Naive B cell (primary cell): ENCODE data around the gene VAT1. TPM values are rescaled to one million over a fixed set of nuclear protein-coding genes. Genes with fewer than 3 reads are reported as not detected.
A peak's percentile ranks its signal among the peaks of the same experiment; 100 is the strongest.
"Not testable (repeated sequence)": the region's sequence is repeated elsewhere in the genome, so short reads cannot be mapped to it uniquely, and the experiment has no call there.

Source experiments
- ATAC-seq, 2 donors: fragments of 150-1000 bp; cut with Tn5 transposase; 2 replicates each; pipeline ENCODE4 v1.10.0; 2021; ENCODE audit warnings: low read depth in 2 of 2, mild to moderate bottlenecking in 2 of 2, moderate library complexity in 2 of 2
- DNase-seq: peaks from one replicate; pipeline ENCODE4 v3.0.0; 2022
- H3K27ac Mint-ChIP-seq, 6 donors: one replicate each; pipeline ENCODE4 v1.8.0; 2020 to 2022; ENCODE audit warnings: mild to moderate bottlenecking in 6 of 6, mixed read lengths in 6 of 6, moderate library complexity in 5 of 6, inconsistent platforms in 2 of 6
- H3K27me3 Mint-ChIP-seq, 3 donors: one replicate each; pipeline ENCODE4 v1.8.0; 2021 to 2022; ENCODE audit warnings: mixed read lengths in 3 of 3, mild to moderate bottlenecking in 1 of 3
- H3K36me3 Mint-ChIP-seq, 2 donors: one replicate each; pipeline ENCODE4 v1.8.0; 2020 to 2022; ENCODE audit warnings: mixed read lengths in 2 of 2, inconsistent platforms in 1 of 2, mild to moderate bottlenecking in 1 of 2
- H3K4me1 Mint-ChIP-seq, 3 donors: one replicate each; pipeline ENCODE4 v1.8.0; 2020 to 2022; ENCODE audit warnings: mixed read lengths in 3 of 3, inconsistent platforms in 1 of 3, mild to moderate bottlenecking in 1 of 3, moderate library complexity in 1 of 3
- H3K4me3 Mint-ChIP-seq, 8 donors: one replicate each; pipeline ENCODE4 v1.8.0; 2020 to 2022; ENCODE audit warnings: mild to moderate bottlenecking in 8 of 8, mixed read lengths in 8 of 8, moderate library complexity in 8 of 8, inconsistent platforms in 2 of 8
- H3K9me3 Mint-ChIP-seq, 7 donors: one replicate each; pipeline ENCODE4 v1.8.0; 2020 to 2022; ENCODE audit warnings: mixed read lengths in 7 of 7, mild to moderate bottlenecking in 5 of 7, inconsistent platforms in 2 of 7, moderate library complexity in 1 of 7
- polyA plus RNA-seq, 6 donors: library from polyadenylated mRNA; unstranded; fragments of 300-500 nt; fragmentation: Illumina TruSeq; gene quantifications; one replicate each; pipeline ENCODE4 v1.2.3, GENCODE V29; 2021; ENCODE audit warnings: low read depth in 6 of 6

VAT1 gene
- polyA plus RNA-seq, 6 donors from 2014 or later = 63.2 to 76.5 (median 74.6) TPM

GRCh38 chr17:43010667-43011308, 11.4 kb downstream of the VAT1 start:
- Mint-ChIP-seq H3K36me3 (peaks cover 10 to 19% of the 10 kb centered on the region in 2 donors), H3K27ac (peak overlapping the region in 2 of 6 donors; percentile 18 to 60), H3K4me3 (peak overlapping the region in 1 of 8 donors; percentile 64), H3K9me3 (no peaks in the 10 kb centered on the region), H3K27me3 (no peaks in the 10 kb centered on the region), H3K4me1 (peaks cover 17 to 36% (median 19%) of the 10 kb centered on the region in 3 donors)
- no peak for ATAC-seq
- DNase-seq = no peak

DNA sequence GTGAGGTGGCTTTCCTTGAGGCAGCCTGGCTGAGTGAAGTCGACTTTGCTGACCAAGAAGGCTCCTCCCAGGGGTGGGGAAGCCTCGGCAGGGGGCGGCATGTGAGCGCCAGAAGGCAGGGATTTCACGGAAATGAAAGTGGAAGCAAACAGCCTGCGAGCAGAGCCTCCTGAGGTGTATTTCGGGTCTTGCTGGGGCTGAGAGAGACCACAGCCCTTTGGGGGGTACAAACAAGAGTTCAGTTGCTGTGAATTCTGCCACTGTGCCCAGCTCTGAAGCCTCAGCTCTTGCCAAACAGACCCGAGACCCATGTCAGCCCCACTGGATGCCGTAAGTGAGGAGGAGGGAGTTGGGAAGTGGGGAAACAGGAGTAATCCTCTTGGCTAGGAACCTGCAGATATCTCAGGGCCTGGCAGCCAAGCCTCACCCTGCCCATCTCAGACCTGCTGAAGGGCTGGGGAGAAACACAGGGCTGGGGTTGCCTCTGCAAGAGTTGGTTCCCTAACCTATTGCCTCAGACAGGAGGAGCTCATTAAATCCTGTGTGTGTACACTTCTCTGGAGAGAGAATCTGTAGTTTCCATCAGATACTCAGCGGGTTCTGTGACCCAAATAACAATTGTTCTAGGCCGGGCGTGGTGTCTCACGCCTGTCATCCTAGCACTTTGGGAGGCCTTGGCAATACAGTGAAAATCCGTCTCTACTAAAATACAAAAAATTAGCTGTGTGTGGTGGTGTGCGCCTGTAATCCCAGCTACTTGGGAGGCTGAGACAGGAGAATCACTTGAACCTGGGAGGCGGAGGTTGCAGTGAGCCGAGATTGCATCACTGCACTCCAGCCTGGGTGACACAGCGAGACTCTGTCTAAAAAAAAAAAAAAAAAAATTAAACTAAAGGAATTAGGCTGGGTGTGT, 15.3 kb downstream of the VAT1 start, which contains the start of gene IFI35:
Gene IFI35 (plus strand): TSS at position 146 of the 913 bp plus-strand sequence. CDS start 164 bp downstream, at position 310.
- DNase-seq (peak; percentile 86), ATAC-seq (peak; percentile 99 to 100)
- H3K36me3 Mint-ChIP-seq = no peaks in the 10 kb centered on the region
- H3K27ac Mint-ChIP-seq = peak within 1 kb of the TSS; percentile 98 to 99 (median 99)
- H3K4me1 Mint-ChIP-seq = peaks cover 11 to 35% (median 12%) of the 10 kb centered on the region in 3 donors
- peak within 1 kb of the TSS; percentile 97 to 100 (median 99) for H3K4me3 Mint-ChIP-seq
- H3K27me3 Mint-ChIP-seq = no peaks in the 10 kb centered on the region
- H3K9me3 Mint-ChIP-seq = no peaks in the 10 kb centered on the region

DNA sequence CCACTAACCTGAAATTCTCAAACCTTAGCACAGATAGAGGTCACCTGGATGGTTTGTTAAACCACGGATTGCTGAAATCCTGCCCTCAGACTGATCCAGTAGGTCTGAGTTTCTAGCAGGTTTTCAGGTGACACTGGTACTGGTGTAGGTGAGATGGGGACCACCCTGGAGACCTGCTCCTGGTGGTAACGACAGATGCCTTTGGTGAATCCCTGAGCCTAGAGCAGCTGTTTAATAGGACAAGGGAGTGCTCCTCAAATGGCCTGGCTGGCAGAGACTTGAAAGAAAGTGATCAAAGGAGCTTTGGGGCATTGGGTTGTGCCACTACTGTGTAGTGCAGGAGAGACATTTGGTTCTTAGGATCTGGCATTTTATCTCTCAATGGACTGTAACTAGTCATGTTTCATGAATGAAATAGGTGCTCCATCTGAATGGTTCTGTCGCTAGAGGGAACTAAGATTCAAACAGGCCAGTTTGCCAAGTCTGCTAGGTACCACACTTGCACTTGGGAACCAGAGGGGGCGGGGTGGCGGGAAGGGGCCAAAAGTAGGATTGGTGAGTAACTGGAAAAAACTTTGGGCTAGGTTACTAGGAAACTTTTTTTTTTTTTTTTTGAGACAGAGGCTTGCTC, 18.5 kb downstream of the VAT1 start:
- Mint-ChIP-seq H3K27me3 (no peaks in the 10 kb centered on the region), H3K36me3 (no peaks in the 10 kb centered on the region), H3K9me3 (peaks cover 0 to under 1% (median 0%) of the 10 kb centered on the region in 7 donors), H3K4me3 (peak overlapping the region in 1 of 8 donors; percentile 29), H3K27ac (peak overlapping the region in 3 of 6 donors; percentile 38 to 89 (median 56)), H3K4me1 (peaks cover 17 to 40% (median 20%) of the 10 kb centered on the region in 3 donors)
- ATAC-seq = no peak
- DNase-seq = no peak

DNA sequence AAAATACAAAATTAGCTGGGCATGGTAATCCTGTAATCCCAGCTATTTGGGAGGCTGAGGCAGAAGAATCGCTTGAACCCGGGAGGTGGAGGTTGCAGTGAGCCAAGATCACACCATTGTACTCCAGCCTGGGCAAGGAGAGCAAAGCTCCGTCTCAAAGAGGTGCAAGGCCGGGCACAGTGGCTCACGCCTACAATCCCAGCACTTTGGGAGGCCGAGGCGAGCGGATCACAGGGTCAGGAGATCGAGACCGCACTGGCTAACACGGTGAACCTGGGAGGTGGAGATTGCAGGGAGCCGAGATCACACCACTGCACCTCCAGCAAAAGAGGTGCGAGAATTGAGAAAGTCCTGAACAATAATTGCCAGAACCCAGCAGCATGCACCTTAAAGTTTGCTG, 21.3 kb downstream of the VAT1 start:
- not testable (repeated sequence) for H3K9me3 Mint-ChIP-seq, DNase-seq, ATAC-seq, H3K27me3 Mint-ChIP-seq, H3K36me3 Mint-ChIP-seq
- H3K4me3 Mint-ChIP-seq = peak overlapping the region in 1 of 8 donors; percentile 36
- H3K4me1 Mint-ChIP-seq = peaks cover 19 to 36% (median 25%) of the 10 kb centered on the region in 3 donors
- peak overlapping the region in 3 of 6 donors; percentile 41 to 66 (median 61) for H3K27ac Mint-ChIP-seq

DNA sequence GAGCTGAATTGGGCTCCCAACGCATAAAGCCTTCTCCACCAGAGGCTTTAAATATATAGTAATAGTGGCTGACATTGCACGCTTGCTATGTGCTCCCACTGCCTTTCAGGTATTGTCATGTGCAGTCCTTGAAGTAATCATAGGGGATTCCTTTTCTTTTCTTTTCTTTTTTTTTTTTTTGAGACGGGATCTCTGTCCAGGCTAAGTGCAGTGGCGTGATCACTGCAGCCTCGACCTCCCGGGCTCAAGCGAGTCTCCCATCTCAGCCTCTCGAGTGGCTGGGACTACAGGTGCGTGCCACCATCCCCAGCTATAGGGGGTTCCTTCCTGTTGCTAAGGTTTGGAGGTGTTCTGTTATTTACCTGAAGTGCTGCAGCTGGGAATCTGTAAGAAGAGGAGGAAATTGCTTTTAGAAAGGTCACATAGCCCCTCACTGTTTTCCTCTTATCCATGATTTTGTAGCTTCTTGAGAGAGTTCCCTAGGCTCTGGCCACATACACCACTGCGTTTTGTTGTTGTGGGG, 23.1 kb downstream of the VAT1 start:
- H3K4me3 Mint-ChIP-seq = peak overlapping the region; percentile 89 to 98 (median 92)
- peaks cover 29 to 43% (median 37%) of the 10 kb centered on the region in 3 donors for H3K4me1 Mint-ChIP-seq
- H3K9me3 Mint-ChIP-seq = peaks cover 0 to 1% (median 0%) of the 10 kb centered on the region in 7 donors
- peak overlapping the region; percentile 96 to 98 (median 98) for H3K27ac Mint-ChIP-seq
- no peaks in the 10 kb centered on the region for H3K27me3 Mint-ChIP-seq
- no peaks in the 10 kb centered on the region for H3K36me3 Mint-ChIP-seq
- ATAC-seq = no peak
- DNase-seq = no peak

DNA sequence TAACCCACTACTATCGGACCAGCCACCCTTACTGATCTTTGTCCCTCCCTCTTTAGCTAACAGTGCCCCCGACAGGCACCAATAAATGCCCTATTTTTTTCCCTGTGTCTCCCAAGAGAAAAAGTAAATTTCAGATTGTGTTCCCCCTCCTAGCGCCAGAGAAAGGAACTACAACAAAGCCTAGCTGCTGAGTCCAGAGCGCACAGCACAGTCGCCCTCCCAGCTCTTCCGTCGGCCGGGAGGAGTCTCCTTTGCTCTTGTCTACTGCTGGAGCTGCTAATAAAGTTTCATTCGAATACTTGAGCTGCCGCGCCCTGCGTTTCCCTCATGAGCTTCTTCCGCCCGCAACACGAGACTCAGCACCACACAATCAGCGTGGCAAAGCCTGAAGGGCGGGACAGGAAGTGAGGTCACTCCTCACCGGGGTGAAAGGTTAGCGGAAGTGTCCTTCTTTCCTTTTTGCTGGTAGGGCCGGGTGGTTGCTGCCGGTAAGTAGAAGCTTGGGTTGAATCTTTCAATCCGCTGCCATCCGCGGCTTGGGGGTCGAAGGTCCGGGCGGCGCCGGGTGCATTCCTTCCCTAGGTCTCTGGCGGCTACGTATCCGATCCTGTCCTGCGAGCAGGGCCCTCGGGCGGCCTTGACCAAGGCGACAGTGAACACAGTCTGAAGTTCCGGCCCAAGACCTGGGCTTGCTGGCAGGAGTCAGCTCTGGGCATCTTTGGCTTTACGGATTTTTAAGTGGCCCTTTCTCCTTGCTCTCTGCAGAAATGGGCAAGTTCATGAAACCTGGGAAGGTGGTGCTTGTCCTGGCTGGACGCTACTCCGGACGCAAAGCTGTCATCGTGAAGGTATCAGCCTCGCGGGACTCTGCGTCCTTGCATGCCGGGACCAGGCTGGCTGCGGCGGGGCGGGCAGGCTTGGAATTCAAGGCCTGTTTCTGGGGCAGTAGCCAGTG, 23.9 kb downstream of the VAT1 start, which contains the start of gene RPL27:
Gene RPL27 (plus strand): TSS at position 436 of the 955 bp plus-strand sequence. CDS start 332 bp downstream, at position 768.
- no peaks in the 10 kb centered on the region for H3K36me3 Mint-ChIP-seq
- DNase-seq (peak; percentile 97), ATAC-seq (peak; percentile 92 to 93)
- peak within 1 kb of the TSS; percentile 89 to 98 (median 92) for H3K4me3 Mint-ChIP-seq
- peaks cover 29 to 43% (median 37%) of the 10 kb centered on the region in 3 donors for H3K4me1 Mint-ChIP-seq
- peak within 1 kb of the TSS; percentile 96 to 98 (median 98) for H3K27ac Mint-ChIP-seq
- peaks cover 0 to 1% (median 0%) of the 10 kb centered on the region in 7 donors for H3K9me3 Mint-ChIP-seq
- H3K27me3 Mint-ChIP-seq = no peaks in the 10 kb centered on the region

- Mint-ChIP-seq H3K9me3 (peaks cover 0 to 1% (median 0%) of the 10 kb centered on the region in 7 donors), H3K27me3 (no peaks in the 10 kb centered on the region), H3K27ac (peak overlapping the region; percentile 96 to 98 (median 98)), H3K36me3 (no peaks in the 10 kb centered on the region), H3K4me3 (peak overlapping the region; percentile 89 to 98 (median 92)), H3K4me1 (peaks cover 29 to 47% (median 37%) of the 10 kb centered on the region in 3 donors)
- ATAC-seq = no peak
- no peak for DNase-seq
Measured at GRCh38 chr17:42997390-42997983, 24.7 kb downstream of the VAT1 start.

DNA sequence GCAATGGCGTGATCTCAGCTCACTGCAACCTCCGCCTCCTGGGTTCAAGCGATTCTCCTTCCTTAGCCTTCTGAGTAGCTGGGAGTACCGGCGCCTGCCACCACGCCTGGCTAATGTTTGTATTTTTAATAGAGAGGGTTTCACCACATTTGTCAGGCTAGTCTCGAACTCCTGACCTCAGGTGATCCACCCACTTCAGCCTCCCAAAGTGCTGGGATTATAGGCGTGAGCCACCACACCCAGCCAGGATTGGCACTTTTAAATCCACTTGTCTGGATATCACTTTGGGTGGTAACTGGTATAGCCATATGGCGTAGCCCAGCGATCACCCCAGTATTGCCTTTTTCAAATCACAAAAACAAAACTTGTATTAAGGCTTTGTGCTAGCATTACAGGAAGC, 28.3 kb downstream of the VAT1 start:
- Mint-ChIP-seq H3K27ac (peak overlapping the region in 1 of 6 donors; percentile 63), H3K4me1 (peaks cover 26 to 49% (median 42%) of the 10 kb centered on the region in 3 donors), H3K36me3 (peaks cover 0 to 12% of the 10 kb centered on the region in 2 donors)
- DNase-seq, H3K9me3 Mint-ChIP-seq, H3K27me3 Mint-ChIP-seq, ATAC-seq, H3K4me3 Mint-ChIP-seq: not testable (repeated sequence)

DNA sequence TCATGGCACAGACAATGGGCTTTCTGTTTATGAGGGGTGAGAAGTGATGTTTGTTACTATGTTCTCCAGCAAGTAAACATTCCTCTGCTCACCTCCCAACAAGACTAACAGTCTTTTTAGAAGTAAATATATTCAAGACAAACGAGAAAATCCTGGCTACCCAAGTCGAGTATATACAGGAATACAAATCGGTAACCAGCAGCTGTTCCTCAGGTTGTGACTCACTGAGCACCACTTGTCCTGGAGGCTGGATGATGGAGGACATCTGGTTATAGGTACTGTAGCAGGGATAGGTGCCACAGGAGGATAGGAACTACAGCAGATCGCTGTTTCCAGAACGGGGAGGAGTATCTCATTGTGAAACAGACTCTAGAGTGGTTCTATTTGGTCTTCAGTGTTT, 29.3 kb downstream of the VAT1 start:
- no peaks in the 10 kb centered on the region for H3K9me3 Mint-ChIP-seq
- peak overlapping the region in 1 of 6 donors; percentile 11 for H3K27ac Mint-ChIP-seq
- no peaks in the 10 kb centered on the region for H3K27me3 Mint-ChIP-seq
- ATAC-seq (no peak), DNase-seq (no peak)
- H3K4me1 Mint-ChIP-seq = peaks cover 19 to 40% (median 34%) of the 10 kb centered on the region in 3 donors
- peaks cover 0 to 12% of the 10 kb centered on the region in 2 donors for H3K36me3 Mint-ChIP-seq
- H3K4me3 Mint-ChIP-seq = no peak overlapping the region

- H3K4me3 Mint-ChIP-seq = peak overlapping the region in 1 of 8 donors; percentile 5
- peak overlapping the region in 2 of 6 donors; percentile 11 to 69 for H3K27ac Mint-ChIP-seq
- H3K36me3 Mint-ChIP-seq = peaks cover 0 to 12% of the 10 kb centered on the region in 2 donors
- no peaks in the 10 kb centered on the region for H3K27me3 Mint-ChIP-seq
- H3K4me1 Mint-ChIP-seq = peaks cover 17 to 41% (median 28%) of the 10 kb centered on the region in 3 donors
- no peak for DNase-seq
- no peaks in the 10 kb centered on the region for H3K9me3 Mint-ChIP-seq
- no peak for ATAC-seq
Measured at GRCh38 chr17:42991471-42991870, 30.7 kb downstream of the VAT1 start.

DNA sequence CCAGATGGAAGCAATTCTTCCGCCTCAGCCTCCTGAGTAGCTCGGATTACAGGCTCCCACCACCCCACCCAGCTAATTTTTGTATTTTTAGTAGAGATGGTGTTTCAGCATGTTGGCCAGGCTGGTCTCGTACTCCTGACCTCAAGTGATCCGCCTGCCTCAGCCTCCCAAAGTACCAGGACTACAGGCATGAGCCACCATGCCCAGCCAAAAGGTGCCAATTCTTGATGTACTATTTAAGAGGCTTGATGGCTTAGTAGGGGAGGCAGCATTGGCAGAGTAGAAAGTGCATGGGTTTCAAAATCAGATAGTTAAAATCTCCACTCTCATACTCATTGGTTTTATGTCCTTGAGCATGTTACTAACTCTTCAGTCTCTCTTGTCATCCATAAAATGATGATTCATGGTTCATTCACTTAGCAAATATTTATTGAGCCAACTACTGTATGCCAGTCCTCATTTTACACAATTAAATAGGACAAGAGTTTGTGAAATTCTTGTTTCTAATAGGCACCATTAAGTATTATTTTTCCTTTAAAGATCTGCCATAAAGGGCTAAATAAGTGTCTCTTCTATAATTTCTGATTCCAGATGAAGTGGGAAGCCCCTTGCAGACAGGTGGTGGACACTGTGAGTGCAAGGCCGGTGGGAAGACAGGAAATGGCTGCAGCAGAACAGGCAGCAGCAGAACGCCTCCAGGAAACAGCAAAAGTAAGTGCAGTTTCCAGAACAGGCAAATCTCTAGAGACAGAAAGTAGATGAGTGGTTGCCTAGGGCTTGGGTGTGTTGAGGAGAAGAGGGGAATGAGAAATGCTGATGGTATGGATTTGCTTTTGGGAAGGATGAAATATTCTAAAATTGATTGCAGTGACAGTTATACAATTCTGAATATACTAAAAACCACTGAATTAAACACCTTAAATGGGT, 32.2 kb downstream of the VAT1 start:
- peaks cover 0 to 12% of the 10 kb centered on the region in 2 donors for H3K36me3 Mint-ChIP-seq
- no peak for ATAC-seq
- peak overlapping the region in 1 of 8 donors; percentile 39 for H3K4me3 Mint-ChIP-seq
- no peaks in the 10 kb centered on the region for H3K9me3 Mint-ChIP-seq
- DNase-seq = no peak
- peaks cover 20 to 48% (median 34%) of the 10 kb centered on the region in 3 donors for H3K4me1 Mint-ChIP-seq
- peak overlapping the region in 5 of 6 donors; percentile 49 to 96 (median 75) for H3K27ac Mint-ChIP-seq
- no peaks in the 10 kb centered on the region for H3K27me3 Mint-ChIP-seq
